Skeletal muscle tissue (tissue), 4 donors: Measurements from ENCODE around the gene TEC. TPM values are rescaled to one million over a fixed set of nuclear protein-coding genes. Genes with fewer than 3 reads are reported as not detected.

Experiments used
- H3K27ac ChIP-seq: one replicate; pipeline ENCODE4 v1.7.0; 2013; ENCODE audit warnings: mild to moderate bottlenecking, low read depth, low read length, inconsistent platforms
- H3K27me3 ChIP-seq, 3 donors: one replicate each; pipeline ENCODE4 v1.7.0; 2013; ENCODE audit warnings: low read length in 3 of 3; ENCODE audit not compliant: control insufficient read depth in 3 of 3, insufficient read depth in 3 of 3
- H3K36me3 ChIP-seq, 3 donors: one replicate each; pipeline ENCODE4 v1.7.0; 2013; ENCODE audit warnings: low read length in 3 of 3; ENCODE audit not compliant: control insufficient read depth in 3 of 3, insufficient read depth in 3 of 3
- H3K4me1 ChIP-seq, 3 donors: one replicate each; pipeline ENCODE4 v1.7.0; 2013; ENCODE audit warnings: low read length in 3 of 3, mild to moderate bottlenecking in 3 of 3; ENCODE audit not compliant: control insufficient read depth in 3 of 3, insufficient read depth in 3 of 3
- H3K4me3 ChIP-seq, 3 donors: one replicate each; pipeline ENCODE4 v1.7.0; 2013; ENCODE audit warnings: low read length in 3 of 3
- H3K9ac ChIP-seq, 3 donors: one replicate each; pipeline ENCODE4 v1.7.0; 2013; ENCODE audit warnings: low read length in 3 of 3, mild to moderate bottlenecking in 3 of 3, moderate library complexity in 2 of 3, low read depth in 1 of 3
- H3K9me3 ChIP-seq, 3 donors: one replicate each; pipeline ENCODE4 v1.7.0; 2013; ENCODE audit warnings: low read length in 3 of 3; ENCODE audit not compliant: control insufficient read depth in 3 of 3
- total RNA-seq: library from RNA; depleted of rRNA; stranded (reverse); fragments of >200 nt; gene quantifications from one replicate; pipeline ENCODE4 v1.2.3, GENCODE V29; 2014
- donor health status: Osteomylitis.

TEC gene
- total RNA-seq, 1 donor from 2014 or later: 0.52 TPM

- H3K36me3 ChIP-seq: no peaks in the 10 kb centered on the region
- no peaks in the 10 kb centered on the region for H3K9me3 ChIP-seq
- H3K9ac ChIP-seq: no peak overlapping the region
- no peak overlapping the region for H3K4me3 ChIP-seq
- no peak overlapping the region for H3K27ac ChIP-seq
- H3K27me3 ChIP-seq: no peaks in the 10 kb centered on the region
- no peaks in the 10 kb centered on the region for H3K4me1 ChIP-seq
Measured at GRCh38 chr4:48247142-48247877, 22.3 kb downstream of the TEC start.

- no peaks in the 10 kb centered on the region for H3K4me1 ChIP-seq
- no peak overlapping the region for H3K4me3 ChIP-seq
- no peaks in the 10 kb centered on the region for H3K36me3 ChIP-seq
- H3K27ac ChIP-seq: no peak overlapping the region
- no peaks in the 10 kb centered on the region for H3K27me3 ChIP-seq
- H3K9ac ChIP-seq: no peak overlapping the region
- no peaks in the 10 kb centered on the region for H3K9me3 ChIP-seq
Measured at GRCh38 chr4:48244665-48245064, 25.0 kb downstream of the TEC start.

GRCh38 chr4:48243887-48244286 is 25.8 kb downstream of the TEC start:
- Histone ChIP-seq H3K9me3 (no peaks in the 10 kb centered on the region), H3K4me1 (no peaks in the 10 kb centered on the region), H3K36me3 (no peaks in the 10 kb centered on the region), H3K27me3 (no peaks in the 10 kb centered on the region), H3K4me3 (no peak overlapping the region), H3K27ac (no peak overlapping the region), H3K9ac (no peak overlapping the region)

GRCh38 chr4:48243429-48243828 is 26.2 kb downstream of the TEC start:
- H3K9ac ChIP-seq: no peak overlapping the region
- no peaks in the 10 kb centered on the region for H3K9me3 ChIP-seq
- no peak overlapping the region for H3K27ac ChIP-seq
- H3K4me3 ChIP-seq: no peak overlapping the region
- no peaks in the 10 kb centered on the region for H3K27me3 ChIP-seq
- H3K4me1 ChIP-seq: no peaks in the 10 kb centered on the region
- H3K36me3 ChIP-seq: no peaks in the 10 kb centered on the region

GRCh38 chr4:48242511-48243195 is 27.0 kb downstream of the TEC start:
- Histone ChIP-seq H3K4me1 (no peaks in the 10 kb centered on the region), H3K36me3 (no peaks in the 10 kb centered on the region), H3K9me3 (no peaks in the 10 kb centered on the region), H3K27me3 (no peaks in the 10 kb centered on the region), H3K4me3 (no peak overlapping the region), H3K27ac (no peak overlapping the region), H3K9ac (no peak overlapping the region)

DNA sequence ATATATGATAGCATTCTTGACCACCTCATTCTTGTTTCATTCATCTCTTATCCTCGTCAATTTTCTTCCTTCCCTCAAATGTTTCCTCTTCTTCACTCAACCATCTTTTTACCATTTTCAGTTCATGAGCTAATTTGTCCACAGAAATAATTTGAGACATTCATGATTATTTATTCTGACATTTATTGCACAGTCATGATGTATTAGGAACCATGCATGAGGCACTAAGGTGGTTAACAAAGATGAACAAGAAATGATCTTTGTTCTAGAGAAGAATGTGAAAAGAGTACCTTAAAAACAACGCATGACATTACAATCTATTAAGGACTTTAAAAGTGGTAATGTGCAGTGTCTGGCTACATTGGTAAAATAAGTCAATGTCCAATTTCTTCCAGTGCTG is 27.9 kb downstream of the TEC start:
- H3K9me3 ChIP-seq: no peaks in the 10 kb centered on the region
- no peak overlapping the region for H3K9ac ChIP-seq
- no peak overlapping the region for H3K4me3 ChIP-seq
- H3K4me1 ChIP-seq: no peaks in the 10 kb centered on the region
- no peaks in the 10 kb centered on the region for H3K36me3 ChIP-seq
- no peak overlapping the region for H3K27ac ChIP-seq
- H3K27me3 ChIP-seq: no peaks in the 10 kb centered on the region

DNA sequence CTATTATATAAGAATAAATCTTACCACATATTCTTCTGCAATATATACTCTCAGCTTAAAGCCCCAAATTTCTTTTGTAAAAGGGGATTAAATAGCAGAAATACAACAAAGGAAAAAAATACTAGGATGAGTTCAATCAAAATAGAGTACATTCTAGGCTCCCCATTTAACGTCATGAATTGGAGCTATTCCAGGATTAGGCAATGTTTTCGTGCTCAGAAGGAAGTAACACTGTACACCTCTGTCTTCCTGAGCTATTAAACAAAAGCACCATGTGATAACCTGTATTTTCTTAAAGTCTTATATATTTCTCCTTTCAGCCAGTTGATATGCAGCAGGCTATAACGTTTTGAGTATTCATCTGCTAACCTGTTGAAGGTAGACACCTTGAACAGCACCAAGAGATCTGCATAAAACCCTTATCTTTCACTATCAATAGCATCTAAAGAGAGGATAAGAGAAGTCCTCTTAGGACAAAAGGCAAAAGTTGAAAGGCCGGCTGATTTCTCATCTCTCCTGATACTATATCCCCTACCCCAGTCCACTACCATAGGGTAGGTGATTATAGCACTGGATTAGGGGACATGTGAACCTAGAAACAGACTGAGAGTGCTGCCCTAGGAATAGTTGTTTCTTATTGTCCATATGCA is 31.5 kb downstream of the TEC start:
- H3K27me3 ChIP-seq: no peaks in the 10 kb centered on the region
- no peaks in the 10 kb centered on the region for H3K9me3 ChIP-seq
- no peaks in the 10 kb centered on the region for H3K4me1 ChIP-seq
- H3K27ac ChIP-seq: no peak overlapping the region
- no peak overlapping the region for H3K4me3 ChIP-seq
- H3K9ac ChIP-seq: no peak overlapping the region
- H3K36me3 ChIP-seq: no peaks in the 10 kb centered on the region

- Histone ChIP-seq H3K36me3 (no peaks in the 10 kb centered on the region), H3K4me1 (no peaks in the 10 kb centered on the region), H3K9me3 (no peaks in the 10 kb centered on the region), H3K9ac (no peak overlapping the region), H3K4me3 (no peak overlapping the region), H3K27ac (no peak overlapping the region), H3K27me3 (no peaks in the 10 kb centered on the region)
Measured at GRCh38 chr4:48235050-48235449, 34.6 kb downstream of the TEC start.

DNA sequence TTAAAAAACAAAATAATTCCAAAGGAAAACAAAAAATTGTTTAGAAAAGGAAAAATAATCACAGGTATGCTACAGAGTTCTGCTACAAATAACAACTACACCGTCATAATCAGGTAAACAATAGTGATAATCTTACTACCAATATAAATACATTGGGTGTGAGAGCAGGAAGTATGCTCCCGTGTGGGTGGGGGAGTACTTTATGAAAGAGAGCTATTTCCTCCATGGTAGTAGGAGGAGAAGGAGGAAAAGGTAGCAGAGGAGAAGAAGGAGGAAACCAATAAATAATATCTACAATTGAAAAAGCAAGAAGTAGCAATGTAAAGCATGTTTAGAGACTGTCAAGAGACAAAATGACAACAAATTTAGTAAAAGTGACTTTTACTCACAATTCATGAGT is 35.1 kb downstream of the TEC start:
- H3K36me3 ChIP-seq: no peaks in the 10 kb centered on the region
- no peak overlapping the region for H3K27ac ChIP-seq
- no peaks in the 10 kb centered on the region for H3K27me3 ChIP-seq
- H3K9me3 ChIP-seq: no peaks in the 10 kb centered on the region
- no peaks in the 10 kb centered on the region for H3K4me1 ChIP-seq
- no peak overlapping the region for H3K9ac ChIP-seq
- H3K4me3 ChIP-seq: no peak overlapping the region

DNA sequence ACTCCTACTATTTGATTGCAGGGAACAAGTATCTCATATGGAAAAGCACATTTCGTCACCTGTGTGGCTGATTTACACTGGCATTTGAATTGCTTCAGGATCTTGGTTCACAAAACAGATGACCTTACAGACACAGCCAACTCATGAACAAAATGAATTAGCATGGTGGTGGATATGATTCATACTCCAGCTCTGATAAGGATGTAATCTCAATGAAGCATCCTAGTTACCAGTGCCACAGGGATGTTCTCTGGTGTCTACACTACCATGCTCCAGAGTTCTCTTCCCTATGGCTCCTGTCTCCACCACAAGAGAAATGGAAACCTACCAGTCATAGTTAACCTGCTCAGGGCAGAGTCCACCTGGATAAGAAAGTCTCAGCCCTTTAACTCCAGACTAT is 40.7 kb downstream of the TEC start:
- Histone ChIP-seq H3K9me3 (no peaks in the 10 kb centered on the region), H3K27me3 (no peaks in the 10 kb centered on the region), H3K4me1 (no peaks in the 10 kb centered on the region), H3K36me3 (no peaks in the 10 kb centered on the region), H3K9ac (no peak overlapping the region), H3K27ac (no peak overlapping the region), H3K4me3 (no peak overlapping the region)
